GM19324 (cell line): ENCODE data around the gene NOXA1.
"Not testable (repeated sequence)": the region's sequence is repeated elsewhere in the genome, so short reads cannot be mapped to it uniquely, and the experiment has no call there.

Experiments used
- ATAC-seq: cut with Tn5 transposase; IDR thresholded peaks from one replicate; pipeline ENCODE4 v1.9.1; 2021; ENCODE audit warnings: mild to moderate bottlenecking, moderate library complexity; ENCODE audit not compliant: unreplicated experiment, low FRiP score

NOXA1 gene

DNA sequence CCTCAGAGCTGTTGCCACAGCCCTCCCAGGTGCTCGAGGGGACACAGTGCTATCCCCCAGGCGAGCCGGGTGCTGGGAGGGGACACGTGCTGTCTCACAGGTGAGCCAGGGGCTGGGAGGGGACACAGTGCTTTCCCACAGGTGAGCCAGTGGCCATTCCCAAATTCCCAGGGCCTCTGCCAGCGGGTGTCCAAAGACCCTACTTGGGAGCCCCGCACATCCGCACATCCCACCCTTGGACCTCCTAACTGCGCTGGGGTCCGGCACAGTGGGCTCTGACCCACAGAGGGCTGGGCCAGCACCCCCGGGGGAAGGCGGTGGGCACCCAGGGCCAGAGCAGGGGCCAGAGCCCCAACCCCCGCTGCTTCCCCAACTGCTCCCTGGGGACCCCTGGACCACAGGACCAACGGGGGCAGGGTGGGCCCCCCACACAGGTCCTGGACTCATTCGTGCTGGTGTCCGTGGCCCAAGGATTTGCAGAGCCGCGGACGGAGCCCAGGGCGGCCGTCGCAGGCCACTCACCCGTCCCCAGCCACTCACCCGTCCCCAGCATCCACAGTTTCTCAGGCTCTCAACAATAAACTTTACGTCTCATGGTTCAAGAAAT, 18.1 kb upstream of the NOXA1 start:
- ATAC-seq = no peak

DNA sequence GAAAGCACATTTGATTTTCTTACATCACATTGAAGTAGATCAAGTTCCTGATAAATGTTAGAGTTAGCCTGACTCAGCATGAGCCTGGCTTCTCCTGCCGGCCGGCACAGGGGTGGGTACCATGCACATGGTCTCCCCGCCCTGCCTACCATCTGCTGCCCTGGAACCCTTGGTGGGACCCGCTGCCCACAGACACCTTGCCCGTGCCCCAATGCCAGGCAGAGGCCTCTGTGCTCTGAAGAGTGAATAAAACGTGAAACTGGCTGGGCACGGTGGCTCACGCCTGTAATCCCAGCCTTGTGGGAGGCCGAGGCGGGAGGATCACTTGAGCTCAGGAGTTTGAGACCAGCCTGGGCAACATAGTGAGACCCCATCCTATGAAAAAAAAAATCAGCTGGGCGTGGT, 17.5 kb upstream of the NOXA1 start:
- ATAC-seq = no peak

DNA sequence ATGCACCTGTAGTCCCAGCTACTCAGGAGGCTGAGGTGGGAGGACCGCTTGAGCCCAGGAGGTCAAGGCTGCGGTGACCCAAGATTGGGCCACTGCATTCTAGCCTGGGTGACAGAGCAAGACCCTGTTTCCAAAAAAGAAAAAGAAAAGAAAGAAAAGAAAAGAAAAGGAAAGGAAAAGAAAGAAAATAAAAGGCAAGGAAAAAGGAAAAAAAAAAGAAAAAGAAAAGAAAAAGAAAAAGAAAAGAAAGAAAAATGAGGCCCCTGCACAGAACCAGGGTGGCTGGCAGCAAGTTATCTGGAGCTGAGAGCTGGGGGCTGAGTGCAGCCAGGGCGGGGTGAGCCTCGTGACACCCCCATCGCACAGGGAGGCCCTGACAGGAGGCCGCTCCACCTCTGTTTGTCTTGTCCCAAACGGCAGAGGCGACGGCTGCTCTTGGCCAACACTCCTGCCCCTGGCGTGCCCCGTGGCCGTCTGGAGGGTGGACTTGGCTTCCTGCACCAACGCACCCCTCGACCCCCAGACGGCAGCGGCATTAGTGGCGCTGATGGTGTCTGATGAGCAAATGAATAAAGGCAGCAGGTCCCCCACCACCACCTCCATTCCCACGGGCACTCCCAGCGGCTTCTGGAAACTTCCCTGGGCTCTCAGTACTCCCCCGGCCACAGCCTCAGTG, 17.0 kb upstream of the NOXA1 start:
- no peak for ATAC-seq

DNA sequence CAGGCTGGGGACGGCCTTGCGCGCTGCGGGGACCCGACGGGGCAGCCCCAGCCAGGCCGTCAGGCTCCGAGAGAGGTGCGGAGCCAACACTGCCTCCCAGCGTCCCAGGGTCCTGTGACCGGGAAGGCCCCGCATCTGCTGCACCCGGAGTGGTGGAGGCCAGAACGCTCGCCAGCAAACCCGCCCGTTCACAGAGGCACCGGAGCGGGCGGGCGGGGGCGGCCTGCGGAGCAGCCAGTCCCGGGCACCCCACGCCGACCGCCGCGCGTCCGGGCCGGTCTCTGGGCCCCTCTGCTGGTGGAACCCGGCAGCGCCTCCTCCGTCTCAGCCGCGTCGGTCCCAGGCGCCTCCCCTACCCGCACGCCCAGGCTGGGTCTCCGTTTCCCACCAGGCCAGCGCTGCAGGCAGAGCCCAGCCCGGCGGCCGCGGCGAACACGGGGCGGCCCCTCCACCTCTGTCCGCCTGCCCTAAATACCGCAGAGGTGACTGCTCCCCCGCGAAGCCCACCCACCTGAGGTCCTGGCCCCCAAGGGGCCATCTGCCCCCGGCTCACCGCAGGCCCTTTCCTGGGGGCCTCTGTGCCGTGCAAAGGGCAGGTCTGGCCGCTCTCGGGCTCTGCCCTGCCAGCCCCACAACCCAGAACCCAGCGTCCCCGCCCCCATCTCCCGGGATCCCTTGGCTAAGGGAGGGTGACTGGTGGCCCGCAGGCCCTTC, 16.2 kb upstream of the NOXA1 start:
- no peak for ATAC-seq

DNA sequence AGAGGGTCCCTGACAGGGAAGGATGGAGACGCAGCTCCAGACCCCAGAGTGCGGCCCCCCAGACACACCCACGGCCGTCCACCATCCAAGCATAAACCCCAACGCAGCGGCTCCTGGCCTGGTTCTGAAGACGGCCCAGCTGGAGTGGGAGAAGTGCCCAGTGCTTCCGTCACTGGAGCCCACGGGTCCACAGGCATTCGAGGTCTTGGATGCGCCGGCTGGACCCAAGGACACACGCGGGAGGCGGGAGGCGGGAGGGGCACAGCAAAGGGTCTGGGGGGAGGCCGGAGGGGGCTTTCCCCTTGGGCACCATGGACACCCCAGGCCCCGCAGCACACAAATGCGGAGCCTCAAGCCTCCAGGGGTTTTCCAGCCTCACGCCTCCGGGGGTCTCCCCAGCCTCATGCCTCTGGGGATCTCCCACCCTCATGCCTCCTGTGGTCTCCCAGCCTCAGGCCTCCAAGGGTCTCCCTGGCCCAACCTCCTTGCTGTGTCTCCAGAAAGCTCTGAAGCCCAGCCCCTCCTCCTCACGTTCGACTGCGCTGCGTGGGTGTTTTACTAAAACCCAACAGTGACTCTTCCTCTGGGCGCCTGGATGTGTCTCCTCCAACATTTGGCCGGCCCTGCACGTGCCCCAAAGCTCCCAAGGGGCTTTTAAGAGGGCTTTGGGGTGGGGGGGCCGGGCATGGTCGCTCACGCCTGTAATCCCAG, 15.4 kb upstream of the NOXA1 start:
- no peak for ATAC-seq

DNA sequence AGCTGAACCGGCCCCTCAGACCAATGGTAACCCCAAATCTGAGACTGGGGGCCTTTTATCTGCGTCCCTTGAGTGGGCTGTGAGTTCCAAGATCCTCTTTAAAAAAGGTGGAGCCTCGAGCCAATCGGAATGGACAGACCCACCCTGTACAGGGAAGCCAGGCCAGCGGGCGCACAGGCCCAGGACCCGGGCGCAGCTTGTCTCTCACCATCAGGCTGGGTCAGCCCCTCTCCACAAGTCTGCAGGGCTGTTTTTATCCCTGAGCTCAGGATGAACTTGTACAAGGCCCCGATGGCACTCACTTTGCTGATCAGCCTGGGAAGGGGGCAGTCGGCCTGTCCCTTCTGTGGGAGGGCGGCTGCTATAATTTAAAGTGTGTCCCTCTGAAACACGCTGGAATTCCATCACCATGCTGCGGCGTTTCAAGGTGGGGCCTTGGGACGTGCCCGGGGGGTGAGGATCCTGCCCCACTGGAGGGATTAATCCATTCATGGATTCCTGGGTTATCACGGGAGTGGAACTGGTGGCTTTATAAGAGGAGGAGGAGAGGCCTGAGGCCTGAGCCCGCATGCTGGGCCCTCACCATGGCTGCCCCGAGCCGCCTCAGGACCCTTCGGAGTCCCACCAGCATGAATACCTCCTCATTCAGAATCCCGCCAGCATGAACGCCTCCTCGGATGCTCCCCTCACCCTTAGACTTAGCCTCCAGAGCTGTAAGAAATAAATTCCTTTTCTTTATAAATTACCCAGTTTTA, 14.4 kb upstream of the NOXA1 start:
- no peak for ATAC-seq

DNA sequence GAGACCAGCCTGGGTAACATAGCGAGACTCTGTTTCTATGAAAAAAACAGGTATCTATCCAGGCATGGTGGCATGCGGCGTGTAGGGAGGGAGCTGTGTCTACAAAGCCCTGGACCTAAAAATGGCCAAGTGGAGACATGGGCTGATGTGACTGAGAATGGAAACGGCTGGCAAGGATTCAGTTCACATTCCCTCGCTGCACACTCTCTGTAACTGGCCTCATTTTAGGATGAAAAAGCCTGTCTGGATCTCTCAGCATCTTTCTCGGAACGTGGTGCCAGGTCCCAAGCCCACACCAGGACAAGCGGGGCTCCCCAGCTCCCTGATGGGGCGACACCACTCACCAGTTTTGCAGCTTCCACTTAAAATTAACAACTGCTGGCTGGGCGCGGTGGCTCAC, 13.7 kb upstream of the NOXA1 start:
- ATAC-seq = no peak

DNA sequence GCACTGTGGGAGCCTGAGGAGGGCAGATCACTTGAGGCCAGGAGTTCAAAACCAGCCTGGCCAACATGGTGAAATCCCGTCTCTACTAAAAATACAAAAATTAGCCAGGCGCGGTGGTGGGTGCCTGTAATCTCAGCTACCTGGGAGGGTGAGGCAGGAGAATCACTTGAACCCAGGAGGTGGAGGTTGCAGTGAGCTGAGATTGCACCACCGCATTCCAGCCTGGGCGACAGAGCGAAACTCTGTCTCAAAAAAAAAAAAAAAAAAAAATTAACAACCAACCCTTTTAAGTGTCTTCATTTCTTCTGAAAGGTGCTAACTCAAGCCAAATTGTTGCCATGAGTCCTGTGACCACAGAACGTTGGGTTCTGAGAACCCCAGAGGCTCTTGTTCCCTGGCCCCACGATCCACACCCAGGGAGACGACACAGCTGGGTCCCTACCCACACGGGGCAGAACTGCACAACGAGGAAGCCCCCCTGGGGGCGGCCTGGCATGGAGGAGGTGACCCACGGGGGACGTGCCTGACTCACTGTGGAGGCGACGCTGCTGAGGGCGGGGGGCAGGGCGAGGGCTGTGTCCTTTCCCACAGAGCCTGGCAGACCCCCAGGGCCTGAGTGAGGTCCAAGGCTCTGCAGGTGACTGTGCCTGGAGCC, 12.8 kb upstream of the NOXA1 start:
- not testable (repeated sequence) for ATAC-seq

DNA sequence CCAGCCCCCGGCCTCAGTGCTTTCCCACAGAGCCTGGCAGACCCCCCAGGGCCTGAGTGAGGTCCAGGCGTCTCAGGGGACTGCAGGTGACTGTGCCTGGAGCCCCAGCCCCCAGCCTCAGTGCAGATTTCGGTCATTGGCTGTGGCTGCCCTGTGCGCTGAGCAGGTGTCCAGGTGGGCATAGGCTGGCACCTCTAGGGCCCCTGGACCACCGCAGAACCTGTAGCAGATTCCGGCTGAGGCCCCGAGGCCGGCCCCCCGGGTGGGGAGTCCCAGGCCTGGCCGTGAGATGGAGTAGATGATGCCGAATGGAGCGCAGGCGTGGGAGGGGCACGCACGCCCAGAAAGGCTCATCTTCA, 12.3 kb upstream of the NOXA1 start:
- ATAC-seq = no peak

DNA sequence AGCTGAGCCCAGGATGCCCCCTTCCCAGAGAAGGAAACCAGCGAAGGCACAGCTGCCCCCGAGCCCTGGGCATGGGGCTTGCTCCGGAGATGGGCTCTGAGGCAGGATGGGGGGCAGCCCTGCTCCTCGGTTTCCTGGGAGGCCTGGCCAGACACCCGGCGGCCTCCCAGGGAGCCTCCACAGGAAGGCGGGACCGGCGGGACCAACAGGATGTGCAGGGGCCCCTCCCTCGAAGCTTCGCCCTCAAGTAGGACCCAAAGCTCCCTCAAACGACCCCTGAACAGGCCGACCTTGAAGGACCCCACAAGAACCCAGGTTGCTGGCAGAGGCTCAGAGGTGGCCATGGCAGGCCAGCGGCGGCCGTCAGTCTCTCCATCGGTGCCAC, 11.9 kb upstream of the NOXA1 start:
- no peak for ATAC-seq

DNA sequence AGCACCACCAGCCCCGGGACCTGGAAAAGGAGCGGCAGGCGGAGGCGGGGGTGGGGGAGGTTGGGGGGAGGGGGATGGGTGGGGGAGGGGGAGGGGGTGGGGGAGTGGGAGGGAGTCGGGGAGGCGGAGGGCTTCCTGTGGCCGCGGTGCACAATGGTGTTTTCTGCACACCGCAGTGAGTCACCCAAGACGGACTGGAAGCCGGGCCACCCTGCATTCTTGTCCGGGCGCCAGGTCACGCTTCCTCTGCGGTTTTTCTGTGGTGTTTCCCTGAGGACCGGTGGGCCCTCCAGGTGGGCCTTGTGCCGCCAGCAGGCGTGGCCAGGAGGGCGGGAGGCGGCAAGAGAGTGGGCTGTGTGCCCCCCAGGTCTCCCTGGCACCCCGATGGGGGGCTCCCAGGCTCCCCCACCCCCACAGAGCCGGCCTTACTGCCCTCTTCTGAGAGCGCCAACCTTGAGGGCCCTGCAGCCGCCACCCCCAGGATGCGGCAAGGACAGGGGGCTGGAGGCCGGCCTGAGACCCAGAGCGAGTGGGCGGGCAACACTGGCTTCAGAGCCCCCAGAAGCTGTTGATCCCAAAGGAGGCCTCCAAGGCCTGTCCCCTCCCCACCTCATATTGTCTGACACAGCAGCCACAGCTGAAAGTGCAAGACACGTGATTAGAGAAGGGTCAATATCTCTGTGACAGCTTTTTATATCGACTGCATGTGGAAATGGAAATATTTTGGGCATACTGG, 11.4 kb upstream of the NOXA1 start:
- no peak for ATAC-seq

DNA sequence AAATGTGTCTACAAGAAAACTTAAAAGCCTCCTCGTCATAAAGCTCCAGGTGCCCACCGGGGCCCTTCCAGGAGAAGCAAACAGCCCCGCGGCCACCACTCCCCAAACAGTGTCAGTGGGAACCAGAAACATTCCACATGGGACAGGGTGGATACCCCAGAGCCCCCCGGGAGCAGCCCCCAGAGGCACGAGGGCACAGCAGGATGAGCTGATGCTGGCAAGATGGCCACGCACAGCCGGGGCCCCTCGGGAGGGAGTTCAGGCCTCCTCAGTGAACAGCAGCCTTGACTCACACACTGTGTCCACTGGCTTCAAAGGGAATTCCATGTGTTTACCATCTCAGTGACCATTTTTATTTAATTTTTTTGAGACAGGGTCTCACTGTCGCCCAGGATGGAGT, 10.8 kb upstream of the NOXA1 start:
- ATAC-seq = no peak

DNA sequence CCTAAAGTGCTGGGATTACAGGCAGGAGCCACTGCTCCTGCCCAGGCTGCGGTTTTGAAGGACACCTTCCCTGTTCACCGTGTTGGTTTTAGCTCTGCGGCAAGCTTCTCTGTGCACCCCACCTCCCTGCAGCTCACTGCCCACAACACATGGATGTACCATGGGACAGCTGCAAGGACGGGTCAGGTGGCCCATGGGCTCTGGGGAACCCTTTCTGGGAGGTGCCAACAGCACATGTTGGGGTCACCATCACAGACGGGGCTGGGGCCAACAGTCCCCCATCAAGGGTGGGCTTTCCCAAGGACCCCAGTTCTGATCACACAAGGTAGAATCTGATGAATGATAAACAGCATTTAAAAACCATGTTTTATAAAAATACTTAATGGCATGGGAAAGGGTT, 7.7 kb upstream of the NOXA1 start:
- no peak for ATAC-seq

DNA sequence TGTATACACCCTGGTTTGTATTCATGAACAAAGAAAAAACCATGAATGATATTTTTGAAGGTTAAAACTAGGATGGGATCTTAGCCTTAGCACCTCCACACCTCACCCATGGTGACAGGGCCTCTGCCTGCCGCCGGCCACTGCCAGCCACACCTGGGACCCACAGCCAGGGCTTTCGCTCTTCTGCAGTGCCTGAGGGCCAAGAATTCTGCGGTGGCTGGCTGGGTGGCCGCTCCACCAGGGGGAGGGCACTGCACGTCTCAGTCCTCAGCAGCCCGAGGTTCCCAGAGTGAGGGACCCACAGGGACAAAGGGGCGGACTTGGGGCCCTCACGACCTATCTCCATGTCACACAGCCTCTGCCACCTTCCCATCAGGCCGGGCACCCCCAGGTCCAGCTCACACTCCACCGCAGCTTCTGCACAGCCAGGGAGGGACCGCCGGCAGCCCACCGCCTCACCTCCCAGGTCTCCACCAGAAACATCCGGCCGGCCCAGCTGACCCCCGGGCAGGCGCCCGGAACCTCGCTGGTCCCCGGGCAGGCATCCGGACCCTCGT, 7.1 kb upstream of the NOXA1 start:
- ATAC-seq = no peak

DNA sequence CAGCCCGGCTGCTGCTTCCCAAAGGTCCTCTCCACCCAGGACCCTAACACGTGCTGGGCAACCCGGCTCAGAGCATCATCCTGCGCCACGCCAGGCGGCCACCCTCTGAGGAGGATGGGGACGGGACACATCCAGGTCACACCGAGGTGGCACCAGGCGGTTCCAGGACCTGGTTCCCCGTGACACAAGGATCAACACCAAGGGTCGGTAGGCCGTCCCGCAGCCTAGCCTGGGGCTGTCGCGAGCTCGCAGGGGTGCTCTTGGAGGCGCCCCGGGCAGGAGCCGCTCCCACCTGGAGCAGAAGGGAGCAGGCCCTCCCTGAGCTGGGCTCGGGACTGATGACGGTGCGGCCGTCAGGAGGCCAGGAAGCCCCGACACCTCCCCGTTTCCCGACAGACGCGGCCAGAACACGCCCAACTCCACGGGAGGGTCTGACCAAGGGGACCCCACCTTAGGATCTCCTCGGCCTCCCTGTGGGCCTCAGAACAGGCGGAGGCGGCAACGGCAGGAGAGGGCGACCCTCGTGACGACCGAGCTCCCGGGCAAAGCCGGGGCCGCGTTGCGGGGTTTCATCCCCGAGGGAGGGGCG, 6.5 kb upstream of the NOXA1 start:
- ATAC-seq = no peak

DNA sequence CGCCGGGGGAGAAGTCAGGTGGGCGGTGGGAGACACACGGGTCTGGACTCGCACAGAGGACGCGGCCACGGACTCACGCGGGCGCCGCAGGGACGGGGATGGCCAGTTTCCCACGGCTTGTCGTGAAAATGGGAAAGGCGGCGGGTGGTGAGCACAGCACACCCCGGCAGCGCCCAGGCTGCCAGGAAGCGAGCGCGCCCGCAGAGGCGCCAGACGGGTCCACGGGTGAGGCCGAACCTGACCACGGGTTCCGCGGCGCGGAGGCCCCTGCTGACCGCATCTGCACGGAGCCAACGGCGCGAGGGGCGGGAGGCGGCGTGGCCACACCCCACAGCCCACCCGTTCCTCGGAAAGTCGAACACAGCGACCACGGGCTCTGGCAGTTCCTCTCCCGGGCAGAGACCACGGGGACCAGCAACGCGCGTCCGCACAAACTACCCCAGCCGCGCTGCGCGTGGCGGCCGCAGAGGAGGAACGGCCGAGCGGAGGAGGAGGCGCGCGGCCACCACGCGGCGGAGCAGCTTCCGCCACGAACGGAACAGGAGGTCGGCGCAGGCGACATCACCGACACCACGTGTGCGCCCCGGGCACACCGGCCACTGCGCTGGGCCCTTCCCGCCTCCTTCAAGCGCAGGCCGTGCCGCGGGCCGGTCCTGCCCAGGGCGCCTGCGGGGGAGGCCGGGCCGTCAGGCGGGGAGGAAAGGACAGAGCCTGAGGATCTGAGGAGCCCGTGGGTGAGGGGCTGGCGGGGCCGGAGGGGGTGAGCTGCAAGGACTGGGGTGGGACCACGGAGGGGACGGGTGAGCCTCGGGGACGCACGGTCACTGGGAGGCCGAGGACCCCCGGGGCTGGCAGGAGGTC, 5.8 kb upstream of the NOXA1 start:
- no peak for ATAC-seq

DNA sequence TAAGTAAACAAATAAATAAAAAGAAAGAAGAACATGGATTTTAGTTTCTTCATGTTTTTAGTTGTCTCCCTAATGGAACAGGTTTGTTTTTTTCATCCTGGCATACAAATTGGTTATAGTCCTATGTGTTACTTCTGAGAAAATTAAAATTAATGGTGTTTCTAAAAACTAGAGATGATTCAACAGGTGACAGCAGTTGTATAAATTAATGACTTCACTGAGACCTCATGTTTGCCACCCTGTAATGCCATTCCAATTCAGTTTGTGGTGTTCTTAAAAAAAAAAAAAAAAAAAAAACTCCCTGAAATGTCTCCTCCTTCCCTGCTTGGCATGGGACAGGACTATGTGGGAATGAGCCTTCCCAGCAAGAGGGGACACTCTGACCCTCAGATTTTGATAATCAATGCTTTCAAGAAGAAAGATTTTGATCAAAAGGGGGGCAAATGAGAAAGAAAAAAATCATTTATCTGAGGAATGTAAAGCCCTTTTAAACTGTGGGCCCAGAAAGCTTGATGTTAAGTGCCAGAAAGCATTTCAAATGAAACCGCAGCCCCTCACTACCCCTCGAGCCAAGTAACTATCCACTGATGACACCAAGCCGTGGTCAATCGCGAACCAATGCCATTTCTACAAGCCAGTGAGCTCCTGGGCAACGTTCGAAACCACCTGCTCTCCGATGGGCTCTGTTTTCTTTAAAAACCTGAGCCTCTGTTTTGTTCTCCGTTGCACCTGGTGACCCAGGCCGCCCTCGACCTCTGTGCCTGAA, 1.2 kb upstream of the NOXA1 start:
- ATAC-seq = no peak
